C4-2B (cell line): ENCODE results near the gene LRRC2.
"Not testable (repeated sequence)": the region's sequence is repeated elsewhere in the genome, so short reads cannot be mapped to it uniquely, and the experiment has no call there.

ENCODE experiments used
- H3K27ac ChIP-seq: fragments of 450-650 bp; 2 replicates; pipeline ENCODE4 v1.5.1; 2017
- ZFX ChIP-seq: fragments of 450-650 bp; IDR thresholded peaks from 2 replicates; pipeline ENCODE4 v1.6.1; 2017
- TF ChIP-seq, protein P1 (sequence below): fragments of 450-650 bp; conservative IDR thresholded peaks from 2 replicates; pipeline ENCODE4 v1.5.1; 2017; ENCODE audit warnings: mild to moderate bottlenecking

The LRRC2 gene

DNA sequence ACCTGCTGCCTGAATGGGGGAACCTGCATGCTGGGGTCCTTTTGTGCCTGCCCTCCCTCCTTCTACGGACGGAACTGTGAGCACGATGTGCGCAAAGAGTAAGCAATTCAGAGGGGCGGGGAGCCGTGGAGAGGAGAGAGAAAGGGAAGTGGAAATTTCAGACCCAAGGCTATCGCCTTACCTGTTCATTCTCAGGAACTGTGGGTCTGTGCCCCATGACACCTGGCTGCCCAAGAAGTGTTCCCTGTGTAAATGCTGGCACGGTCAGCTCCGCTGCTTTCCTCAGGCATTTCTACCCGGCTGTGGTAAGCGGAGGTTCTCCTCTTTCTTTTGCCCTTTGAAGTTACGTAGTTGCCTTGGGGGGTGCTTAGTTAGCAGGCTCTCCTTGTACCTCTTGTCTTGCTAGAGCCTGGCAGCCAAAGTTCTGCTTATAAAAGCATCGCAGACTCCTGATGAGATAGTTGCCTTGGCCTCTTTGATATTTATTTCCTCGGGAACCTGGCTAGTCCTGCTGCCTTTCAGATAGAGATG is 13.7 kb upstream of the LRRC2 start:
- H3K27ac ChIP-seq: no peak overlapping the region
- TF ChIP-seq ZFX: no peak
- TF ChIP-seq, protein P1, sequence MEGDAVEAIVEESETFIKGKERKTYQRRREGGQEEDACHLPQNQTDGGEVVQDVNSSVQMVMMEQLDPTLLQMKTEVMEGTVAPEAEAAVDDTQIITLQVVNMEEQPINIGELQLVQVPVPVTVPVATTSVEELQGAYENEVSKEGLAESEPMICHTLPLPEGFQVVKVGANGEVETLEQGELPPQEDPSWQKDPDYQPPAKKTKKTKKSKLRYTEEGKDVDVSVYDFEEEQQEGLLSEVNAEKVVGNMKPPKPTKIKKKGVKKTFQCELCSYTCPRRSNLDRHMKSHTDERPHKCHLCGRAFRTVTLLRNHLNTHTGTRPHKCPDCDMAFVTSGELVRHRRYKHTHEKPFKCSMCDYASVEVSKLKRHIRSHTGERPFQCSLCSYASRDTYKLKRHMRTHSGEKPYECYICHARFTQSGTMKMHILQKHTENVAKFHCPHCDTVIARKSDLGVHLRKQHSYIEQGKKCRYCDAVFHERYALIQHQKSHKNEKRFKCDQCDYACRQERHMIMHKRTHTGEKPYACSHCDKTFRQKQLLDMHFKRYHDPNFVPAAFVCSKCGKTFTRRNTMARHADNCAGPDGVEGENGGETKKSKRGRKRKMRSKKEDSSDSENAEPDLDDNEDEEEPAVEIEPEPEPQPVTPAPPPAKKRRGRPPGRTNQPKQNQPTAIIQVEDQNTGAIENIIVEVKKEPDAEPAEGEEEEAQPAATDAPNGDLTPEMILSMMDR: no peak

DNA sequence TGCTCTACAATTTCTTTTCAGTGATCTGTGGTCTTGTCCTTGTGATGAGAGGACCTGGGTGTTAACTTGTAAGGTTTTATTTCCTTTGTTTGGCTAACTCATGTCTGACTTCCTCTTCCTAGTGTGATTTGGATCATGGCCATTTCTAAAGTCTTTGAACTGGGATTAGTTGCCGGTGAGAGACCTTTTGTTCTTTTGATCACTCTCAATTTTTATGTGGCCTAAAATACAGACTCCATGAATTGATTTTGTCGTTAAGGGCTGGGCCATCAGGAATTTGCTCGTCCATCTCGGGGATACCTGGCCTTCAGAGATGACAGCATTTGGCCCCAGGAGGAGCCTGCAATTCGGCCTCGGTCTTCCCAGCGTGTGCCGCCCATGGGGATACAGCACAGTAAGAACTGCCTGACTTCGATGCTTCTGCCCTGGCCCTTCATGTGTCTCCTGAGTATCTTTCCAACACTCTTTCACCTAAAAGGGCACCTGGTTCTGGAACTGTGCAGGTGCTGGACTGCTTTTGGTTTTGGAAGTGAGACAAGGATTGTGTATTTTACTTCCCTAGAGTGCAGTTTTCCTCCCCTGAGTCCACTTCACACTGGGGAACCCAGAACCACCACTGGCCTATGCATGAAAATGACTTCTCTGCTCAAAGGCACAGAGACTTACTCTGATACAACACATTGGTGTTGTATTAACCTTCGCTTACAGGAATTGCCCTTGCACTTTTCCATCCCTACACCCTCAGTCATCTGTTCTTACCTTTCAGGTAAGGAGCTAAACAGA is 13.1 kb upstream of the LRRC2 start:
- TF ChIP-seq, protein P1: no peak
- TF ChIP-seq ZFX: no peak
- H3K27ac ChIP-seq: no peak overlapping the region

DNA sequence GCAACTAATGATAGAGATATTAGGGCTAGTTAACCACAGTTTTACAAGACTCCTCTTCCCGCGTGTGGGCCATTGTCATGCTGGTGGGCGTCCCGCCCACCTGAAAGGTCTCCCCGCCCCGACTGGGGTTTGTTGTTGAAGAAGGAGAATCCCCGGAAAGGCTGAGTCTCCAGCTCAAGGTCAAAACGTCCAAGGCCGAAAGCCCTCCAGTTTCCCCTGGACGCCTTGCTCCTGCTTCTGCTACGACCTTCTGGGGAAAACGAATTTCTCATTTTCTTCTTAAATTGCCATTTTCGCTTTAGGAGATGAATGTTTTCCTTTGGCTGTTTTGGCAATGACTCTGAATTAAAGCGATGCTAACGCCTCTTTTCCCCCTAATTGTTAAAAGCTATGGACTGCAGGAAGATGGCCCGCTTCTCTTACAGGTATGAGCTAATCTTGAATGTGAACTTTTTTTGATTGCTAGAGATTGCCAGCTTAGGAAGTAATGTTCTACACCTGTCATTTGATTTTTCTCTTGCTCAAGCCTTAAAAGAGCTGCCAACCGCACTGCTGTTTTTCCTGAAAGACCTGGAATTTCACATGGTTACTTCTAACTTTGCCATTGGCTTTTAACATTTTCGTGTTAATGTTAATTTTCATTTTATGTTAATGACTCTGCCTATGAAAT is 11.6 kb upstream of the LRRC2 start:
- H3K27ac ChIP-seq: not testable (repeated sequence)

DNA sequence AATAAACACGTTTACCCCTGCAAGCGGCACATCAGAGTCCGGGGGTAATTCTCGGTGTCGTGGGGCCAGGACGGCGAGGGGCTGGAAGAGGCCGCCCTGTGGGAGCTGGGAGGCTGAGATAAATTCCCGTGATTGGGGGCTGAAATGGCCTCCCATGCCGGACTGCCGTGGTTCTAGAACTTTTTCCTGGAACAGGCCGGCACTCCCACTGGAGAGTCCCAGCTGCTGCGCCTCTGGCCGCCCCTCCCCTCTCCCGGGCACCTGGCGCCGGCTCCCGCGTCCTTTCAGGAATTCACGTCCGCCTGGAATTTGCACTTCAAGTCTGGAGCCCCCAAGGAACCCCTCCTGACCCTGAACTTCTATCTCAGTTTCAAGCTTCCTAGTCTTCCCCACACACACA is 10.8 kb upstream of the LRRC2 start:
- TF ChIP-seq ZFX: no peak
- TF ChIP-seq, protein P1: no peak
- H3K27ac ChIP-seq: no peak overlapping the region

DNA sequence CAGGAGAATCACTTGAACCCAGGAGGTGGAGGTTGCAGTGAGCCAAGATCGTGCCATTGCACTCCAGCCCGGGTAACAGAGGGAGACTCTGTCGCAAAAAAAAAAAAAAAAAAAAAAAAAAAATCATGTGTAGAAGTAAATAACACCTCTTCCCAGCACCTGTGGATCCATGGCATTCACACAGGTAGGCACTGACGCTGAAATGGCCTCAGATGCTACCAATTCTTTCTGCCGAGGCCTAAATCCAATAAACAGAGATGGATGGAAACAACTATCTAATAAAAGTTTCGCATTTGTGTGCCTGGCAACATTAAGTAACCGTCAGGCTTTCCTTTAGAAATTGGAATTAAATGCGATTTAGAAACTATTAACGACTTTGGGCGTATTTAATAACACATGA is 10.3 kb upstream of the LRRC2 start:
- no peak overlapping the region for H3K27ac ChIP-seq
- TF ChIP-seq, protein P1: no peak
- TF ChIP-seq ZFX: no peak

DNA sequence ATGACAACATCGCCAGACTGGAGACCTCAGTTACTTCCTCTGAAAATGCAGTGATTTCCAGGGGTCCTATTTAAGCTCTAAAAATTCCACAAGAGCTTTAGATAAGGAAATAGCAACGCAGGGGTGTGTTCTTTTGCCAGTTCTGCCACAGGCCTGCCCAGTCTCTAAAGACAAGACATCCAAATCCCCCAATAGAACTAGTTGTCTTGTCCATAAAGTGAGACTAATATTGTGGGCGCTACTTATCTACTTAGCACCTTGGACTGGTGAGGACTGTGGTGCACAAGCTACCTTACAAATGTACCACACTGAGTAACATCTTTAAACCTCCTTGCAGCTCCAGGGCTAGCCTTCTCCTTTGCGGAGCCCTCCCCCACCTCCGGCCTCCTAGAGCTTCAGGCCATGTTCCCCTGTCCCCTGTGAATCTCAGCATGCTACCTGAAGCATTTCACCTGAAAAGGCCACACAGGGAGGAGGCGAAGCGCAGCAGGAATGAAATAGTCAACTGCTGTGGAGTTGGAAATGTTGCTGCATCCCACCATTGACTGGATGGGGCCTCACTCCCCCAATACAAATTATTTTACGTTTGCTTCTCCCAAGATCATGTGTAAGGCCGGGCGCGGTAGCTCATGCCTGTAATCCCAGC is 9.6 kb upstream of the LRRC2 start:
- TF ChIP-seq, protein P1: no peak
- no peak for TF ChIP-seq ZFX
- no peak overlapping the region for H3K27ac ChIP-seq

DNA sequence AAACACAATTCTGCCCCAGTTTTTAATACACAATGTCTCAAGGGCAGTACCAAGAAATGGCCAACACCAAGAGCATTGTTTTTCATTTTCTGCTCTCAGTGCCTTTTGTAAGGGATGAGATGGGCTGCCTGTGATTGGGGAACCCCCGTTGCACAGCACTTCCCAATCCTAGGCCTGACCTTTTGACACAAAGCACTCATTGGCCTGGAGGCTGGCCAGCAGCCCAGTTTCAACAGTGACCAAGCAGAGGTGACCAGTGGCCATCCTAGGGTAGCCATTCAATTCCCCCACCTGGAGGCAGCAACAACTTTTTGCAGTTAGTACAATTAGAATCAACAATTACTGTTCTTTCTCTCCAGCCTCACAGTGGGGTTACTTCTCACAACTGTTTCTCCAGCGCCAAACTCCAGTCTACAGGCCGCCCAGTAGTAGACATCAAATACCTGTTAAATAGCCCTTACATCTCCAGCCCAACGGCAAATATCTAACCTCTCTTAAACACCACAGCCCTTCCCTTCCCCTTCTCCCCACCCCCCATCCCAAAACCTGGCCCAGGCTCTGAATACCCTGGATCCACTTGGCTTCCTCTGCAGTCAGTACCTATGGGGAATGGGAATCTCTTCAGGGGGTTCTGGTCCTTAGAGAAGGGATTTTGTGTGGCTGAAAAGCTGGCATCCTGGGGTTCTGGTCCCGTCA is 8.9 kb upstream of the LRRC2 start:
- H3K27ac ChIP-seq: no peak overlapping the region
- TF ChIP-seq ZFX: no peak
- TF ChIP-seq, protein P1: no peak
